Transverse colon (tissue), 3 donors: ENCODE measurements around the gene HAPLN1.

Experiments used
- POLR2A ChIP-seq: fragments of 450-650 bp; IDR thresholded peaks from one replicate; pipeline ENCODE4 v1.6.1; 2016; ENCODE audit warnings: antibody characterized with exemption, mild to moderate bottlenecking, moderate library complexity
- TF ChIP-seq, protein P1 (sequence below), 5 experiments: fragments of 200-600 bp in 3 of 5; fragments of 450-650 bp in 2 of 5; sonication (generic) in 3 of 5; IDR thresholded peaks; 1 replicate in 2 of 5; 2 replicates in 3 of 5; pipeline ENCODE4 v1.5.1; 2016 to 2017; ENCODE audit warnings: antibody characterized with exemption in 5 of 5, inconsistent platforms in 3 of 5, mild to moderate bottlenecking in 2 of 5, moderate library complexity in 1 of 5

DNA sequence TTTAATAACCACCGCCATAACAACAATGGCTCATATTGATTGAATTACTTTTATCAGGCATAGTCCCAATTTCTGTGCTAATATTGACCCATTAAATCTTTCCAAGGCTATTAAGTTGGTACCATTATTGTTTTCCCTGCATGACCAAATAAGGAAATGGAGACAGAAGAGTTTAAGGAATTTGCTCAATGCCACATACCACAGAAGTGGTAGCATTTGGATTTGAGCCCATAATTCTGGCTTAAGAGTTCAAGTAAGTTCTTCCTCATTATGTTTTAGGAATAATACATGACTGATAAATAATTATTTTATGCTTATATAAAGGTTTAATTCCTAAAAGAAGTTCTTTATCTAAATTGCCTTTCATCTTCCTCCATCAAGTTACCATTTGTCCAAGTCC lies 43.4 kb upstream of the HAPLN1 start:
- TF ChIP-seq, protein P1, sequence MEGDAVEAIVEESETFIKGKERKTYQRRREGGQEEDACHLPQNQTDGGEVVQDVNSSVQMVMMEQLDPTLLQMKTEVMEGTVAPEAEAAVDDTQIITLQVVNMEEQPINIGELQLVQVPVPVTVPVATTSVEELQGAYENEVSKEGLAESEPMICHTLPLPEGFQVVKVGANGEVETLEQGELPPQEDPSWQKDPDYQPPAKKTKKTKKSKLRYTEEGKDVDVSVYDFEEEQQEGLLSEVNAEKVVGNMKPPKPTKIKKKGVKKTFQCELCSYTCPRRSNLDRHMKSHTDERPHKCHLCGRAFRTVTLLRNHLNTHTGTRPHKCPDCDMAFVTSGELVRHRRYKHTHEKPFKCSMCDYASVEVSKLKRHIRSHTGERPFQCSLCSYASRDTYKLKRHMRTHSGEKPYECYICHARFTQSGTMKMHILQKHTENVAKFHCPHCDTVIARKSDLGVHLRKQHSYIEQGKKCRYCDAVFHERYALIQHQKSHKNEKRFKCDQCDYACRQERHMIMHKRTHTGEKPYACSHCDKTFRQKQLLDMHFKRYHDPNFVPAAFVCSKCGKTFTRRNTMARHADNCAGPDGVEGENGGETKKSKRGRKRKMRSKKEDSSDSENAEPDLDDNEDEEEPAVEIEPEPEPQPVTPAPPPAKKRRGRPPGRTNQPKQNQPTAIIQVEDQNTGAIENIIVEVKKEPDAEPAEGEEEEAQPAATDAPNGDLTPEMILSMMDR (IDR thresholded peaks at IDR 0.05): no peak
- TF ChIP-seq POLR2A: no peak
